ENCODE measurements around the gene ITPR1.

ITPR1 gene

DNA sequence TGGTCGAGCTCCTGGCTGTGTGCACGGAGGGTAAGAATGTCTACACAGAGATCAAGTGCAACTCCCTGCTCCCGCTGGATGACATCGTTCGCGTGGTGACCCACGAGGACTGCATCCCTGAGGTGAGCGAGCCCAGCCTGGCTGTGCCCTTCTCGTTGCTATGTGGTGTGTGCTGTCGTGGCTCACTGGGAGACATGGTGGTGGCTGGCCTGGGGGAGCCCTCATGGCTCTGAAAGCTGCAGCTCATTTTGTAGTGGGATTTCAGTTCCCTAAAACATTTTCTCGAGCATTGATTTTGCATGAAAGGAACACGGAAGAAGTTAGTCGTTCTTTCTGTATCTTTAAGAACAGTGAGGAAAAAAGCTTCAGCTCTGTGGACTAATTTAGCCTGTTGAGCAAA lies 200.5 kb downstream of the ITPR1 start:
- no peak for DNase-seq

DNA sequence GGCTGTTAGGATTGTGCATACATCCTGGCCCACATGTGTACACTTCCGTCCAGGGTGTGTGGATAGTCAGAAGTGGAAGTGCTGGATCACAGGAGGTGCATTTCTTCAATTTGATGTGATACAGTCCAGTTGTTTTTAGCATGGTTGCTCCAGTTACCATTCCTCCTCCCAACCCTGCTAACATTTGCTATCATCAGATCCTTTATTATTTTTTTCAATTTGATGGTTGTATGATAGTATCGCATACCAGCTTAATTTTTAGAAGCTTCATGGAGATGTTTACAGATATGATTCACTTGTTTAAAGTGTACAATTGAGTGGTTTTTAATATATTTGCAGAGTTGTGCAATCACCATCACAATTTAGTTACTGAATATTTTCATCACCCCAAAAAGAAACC lies 202.7 kb downstream of the ITPR1 start:
- DNase-seq, result no peak

- DNase-seq, result no peak
These were observed 203.1 kb downstream of the ITPR1 start for GRCh38 chr3:4696266-4696665.

DNA sequence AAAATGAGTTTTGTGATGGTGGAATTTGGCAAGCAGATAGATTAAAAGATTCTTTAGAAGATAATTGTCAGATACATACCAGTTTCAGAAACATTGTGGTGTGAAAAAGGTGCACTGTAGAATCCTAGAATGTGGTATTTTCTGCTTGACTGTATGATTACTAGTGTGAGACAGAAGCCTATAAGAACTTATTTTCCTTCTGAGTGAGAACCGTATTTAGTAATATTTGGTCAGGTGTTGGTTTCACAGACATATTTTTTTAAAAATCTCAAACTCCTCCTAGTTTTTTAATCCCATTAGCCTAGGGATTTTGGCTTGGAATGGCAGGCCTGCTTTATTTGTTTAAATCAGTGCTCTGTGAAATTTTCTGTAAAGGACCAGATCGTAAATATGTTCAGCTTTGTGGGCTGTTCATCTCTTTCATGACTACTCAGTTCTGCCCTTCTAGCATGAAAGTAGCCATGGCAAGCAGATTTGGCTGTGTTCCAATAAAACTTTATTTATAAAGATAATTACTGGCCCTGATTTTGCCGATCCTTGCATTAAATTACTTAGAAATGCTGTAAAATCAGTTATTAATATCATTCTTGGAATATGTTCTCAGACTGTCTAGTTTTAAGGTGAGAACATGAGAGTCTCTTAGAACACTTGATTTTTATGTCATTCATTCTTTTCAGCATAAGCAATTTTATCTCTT lies 205.1 kb downstream of the ITPR1 start:
- no peak for DNase-seq

GRCh38 chr3:4703054-4703480 lies 209.9 kb downstream of the ITPR1 start:
- no peak for DNase-seq

DNA sequence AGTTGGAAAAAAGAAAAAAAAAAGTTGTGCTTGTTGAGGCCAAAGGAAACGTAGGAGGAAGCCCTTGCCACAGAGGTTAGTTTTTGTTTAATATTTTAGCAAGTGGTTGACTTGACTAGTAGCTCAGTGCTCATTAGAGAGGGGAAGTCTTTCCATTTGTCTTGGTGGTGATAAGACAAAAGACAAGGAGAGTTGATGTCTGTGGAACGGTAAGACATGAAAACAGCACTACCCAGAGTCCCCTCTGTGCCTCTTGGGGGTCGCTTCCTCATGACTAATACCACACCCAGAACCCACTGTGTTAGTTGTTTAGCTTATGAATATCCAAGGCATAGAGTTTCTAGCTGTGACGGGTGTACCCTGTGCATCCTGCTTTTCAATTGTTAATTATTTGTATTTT lies 211.4 kb downstream of the ITPR1 start:
- no peak for DNase-seq

DNA sequence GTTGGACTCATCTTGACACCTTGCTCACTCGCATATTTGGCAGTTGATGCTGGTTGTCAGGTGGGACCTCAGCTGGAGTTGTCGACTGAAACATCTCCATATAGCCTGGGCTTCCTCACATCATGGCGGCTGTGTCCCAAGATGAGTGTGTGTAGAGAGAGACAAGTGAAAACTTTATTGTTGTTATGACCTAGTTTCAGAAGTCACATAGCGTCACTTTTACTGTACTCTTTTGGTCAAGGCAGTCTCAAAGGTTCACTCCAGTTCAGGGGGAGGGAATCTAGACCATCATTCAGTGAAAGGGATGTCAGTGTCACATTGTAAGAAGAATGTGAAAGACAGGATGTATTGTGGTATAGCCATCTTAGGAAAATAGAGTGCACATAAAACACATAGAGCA lies 214.2 kb downstream of the ITPR1 start:
- DNase-seq, result no peak

DNA sequence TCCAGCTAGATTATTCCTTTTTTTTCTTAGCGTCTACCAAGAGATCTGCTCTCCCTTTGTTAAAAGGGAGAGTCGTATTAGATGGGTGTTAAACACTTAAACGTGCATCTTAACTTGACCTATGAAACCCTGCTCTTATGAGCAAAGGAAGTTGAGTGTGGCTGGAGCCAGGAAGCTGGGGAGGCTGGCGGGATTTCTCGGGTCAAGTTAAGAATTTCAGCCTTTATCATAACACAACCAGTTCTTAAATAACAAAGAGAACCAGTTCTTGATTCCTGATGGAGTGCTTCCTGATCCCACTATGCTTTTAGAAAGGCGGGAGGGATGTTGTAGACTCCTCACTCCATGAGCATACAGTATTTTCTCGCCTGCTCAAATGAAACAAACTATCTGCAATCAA lies 215.1 kb downstream of the ITPR1 start:
- no peak for DNase-seq

GRCh38 chr3:4709341-4709740 lies 216.2 kb downstream of the ITPR1 start:
- DNase-seq, result no peak

- DNase-seq, result no peak
These were observed 217.0 kb downstream of the ITPR1 start for GRCh38 chr3:4710191-4710590.

- no peak for DNase-seq
These were observed 218.5 kb downstream of the ITPR1 start for GRCh38 chr3:4711680-4711992.

GRCh38 chr3:4712109-4712508 lies 219.0 kb downstream of the ITPR1 start:
- no peak for DNase-seq

DNA sequence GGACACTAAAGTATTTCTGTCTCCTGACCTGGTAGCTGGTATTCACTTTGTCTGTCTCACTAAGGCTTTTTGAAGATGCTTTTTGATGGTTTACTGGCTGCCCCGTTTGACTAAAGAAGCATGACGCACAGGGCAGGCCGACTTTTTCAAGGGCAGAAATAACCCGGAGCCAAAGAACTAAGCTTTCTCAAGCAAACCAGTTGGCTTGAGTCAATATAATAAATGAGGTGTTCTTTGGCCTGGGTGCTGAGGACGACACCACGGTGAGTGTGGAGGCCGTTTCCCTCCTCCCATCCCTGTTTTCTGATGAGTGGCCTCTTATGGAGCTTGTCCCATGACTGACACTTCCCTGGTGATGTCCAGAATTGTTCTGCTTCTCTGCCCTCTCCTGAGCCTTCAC lies 220.9 kb downstream of the ITPR1 start:
- DNase-seq, result no peak

DNA sequence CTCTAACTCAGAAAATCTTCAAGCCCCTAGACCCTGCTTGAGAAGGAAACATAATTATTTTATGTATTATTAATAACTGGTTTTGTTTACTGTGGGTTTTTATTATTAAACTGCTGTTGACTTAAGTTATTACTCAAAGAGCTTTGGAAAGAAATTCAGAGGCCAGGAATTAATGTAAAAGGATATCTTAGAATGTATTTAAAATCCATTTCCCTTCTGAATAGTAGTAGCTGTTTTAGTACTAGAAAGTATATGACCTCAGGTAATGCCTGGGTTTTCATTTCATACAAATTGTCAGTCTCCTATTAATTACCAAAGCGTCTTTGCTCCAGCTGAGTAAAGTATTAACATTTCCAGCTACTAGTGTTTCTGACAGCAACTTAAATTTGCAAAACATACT lies 223.1 kb downstream of the ITPR1 start:
- DNase-seq, result no peak

GRCh38 chr3:4716706-4717362 lies 223.7 kb downstream of the ITPR1 start:
- peak; percentile 15 for DNase-seq

GRCh38 chr3:4717363-4717740 lies 224.2 kb downstream of the ITPR1 start:
- no peak for DNase-seq

DNA sequence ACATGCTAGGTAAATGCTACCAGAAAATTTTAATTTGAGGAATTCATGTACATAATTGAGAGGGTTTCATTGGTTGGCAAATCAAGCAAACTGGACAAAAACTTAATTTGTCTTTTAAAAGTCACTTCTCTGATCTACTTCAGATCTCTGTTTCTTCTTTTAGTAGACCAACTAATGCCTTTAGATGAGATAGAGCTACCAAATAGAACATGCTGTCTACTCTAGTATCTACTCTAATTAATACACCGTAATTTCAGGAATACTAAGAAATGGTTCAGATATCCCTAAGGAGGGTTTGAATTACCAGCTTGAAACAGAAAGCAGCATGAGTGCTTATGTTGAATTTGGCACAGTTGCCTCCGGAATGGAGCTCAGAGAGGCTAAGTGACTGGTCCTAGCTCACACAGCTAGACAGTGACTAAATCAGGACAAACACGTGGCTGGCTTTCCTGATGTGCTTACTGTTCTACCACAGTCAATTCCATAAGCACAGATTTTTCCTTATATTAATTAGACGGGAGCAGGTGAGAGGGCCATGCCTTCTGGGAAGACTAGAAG lies 225.1 kb downstream of the ITPR1 start:
- no peak for DNase-seq

GRCh38 chr3:4719046-4719501 lies 225.9 kb downstream of the ITPR1 start:
- peak; percentile 2 for DNase-seq

DNA sequence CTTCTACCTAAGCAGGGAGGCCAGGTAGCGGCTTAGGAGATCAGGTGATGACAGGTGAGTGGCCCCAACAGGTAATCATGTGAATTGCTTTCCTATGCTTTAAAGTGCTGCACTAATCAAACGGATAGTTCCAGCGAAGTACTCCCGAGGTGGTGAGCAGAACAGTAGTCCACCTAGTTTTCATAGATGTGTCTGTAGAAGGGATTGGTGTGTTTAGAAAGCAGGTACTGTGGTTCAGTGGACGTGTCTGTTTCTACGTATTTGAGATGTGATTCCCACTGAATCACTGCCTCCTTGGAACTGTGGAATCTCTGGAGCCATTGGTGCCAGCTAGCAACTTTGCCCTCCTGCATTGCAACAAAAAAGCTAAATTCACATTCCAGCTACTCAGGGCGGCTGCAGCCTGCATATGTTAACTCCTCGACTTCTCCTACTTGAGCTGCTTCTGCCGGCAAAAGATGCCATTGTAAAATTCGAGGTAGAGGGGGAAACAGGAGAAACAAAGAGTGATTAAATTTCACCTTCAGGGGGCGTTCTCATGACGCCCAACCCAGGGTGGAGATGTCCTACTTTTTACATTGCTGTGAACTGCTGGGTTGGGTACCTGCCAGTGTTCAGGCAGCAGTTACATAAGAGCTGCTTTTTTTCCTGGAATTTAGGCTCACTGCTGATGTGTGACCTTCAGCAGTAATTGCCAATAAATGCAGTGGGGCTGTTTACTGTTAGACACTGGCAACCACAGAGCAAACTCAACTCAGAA lies 227.3 kb downstream of the ITPR1 start:
- peak; percentile 67 for DNase-seq

DNA sequence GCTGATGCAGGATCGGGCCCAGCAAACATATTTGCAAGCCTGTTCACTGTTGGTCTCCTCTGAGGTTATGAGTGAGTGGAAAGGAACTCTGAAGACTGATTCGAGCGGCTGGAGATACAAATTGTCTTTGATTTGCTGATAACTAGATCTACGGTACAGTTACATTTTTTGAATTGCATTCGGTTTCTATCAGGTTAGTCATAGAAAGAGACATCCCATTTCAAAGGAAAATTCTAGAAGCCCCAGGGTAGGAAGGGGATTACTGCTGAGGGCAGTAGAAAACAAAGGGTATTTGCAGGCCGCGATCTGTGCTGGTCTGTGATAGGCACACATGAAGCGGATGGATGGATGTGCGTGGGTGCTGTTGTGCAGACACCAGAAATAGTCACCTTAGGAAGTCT lies 228.4 kb downstream of the ITPR1 start:
- no peak for DNase-seq

- peak; percentile 72 for DNase-seq
These were observed 229.0 kb downstream of the ITPR1 start for GRCh38 chr3:4722103-4722502.

- DNase-seq, result no peak
These were observed 231.0 kb downstream of the ITPR1 start for GRCh38 chr3:4724051-4724629.

DNA sequence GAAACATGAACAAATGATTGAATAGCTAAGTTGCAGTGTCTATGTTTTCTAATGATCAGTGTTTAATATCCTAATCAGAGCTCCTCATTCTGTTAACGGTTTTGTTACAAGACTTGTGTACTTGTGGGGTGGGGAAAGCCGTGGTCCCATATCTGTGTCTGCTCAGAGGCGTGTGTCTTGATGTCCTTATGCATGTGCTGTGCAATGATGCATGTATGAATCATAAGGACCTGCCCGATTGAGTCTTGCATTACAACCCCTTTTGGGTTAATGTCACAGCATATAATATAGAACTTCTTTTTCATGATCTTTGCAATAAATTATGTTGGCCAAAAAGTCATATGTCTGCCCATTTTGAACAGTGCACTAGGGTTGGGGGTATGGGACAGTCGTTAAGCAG lies 233.4 kb downstream of the ITPR1 start:
- DNase-seq, result no peak
